LNCaP clone FGC (cell line): ENCODE results near the gene NFS1.
"Not testable (repeated sequence)": the region's sequence is repeated elsewhere in the genome, so short reads cannot be mapped to it uniquely, and the experiment has no call there.

Source experiments
- DNase-seq: peaks from one replicate; pipeline ENCODE4 v3.0.0-alpha.2; 2011; ENCODE audit warnings: low read depth
- H3K4me3 ChIP-seq: 2 replicates; pipeline ENCODE4 v1.5.1; 2011; ENCODE audit warnings: mild to moderate bottlenecking, low read depth, low read length, control low read depth
- TF ChIP-seq, protein P1 (sequence below): IDR thresholded peaks from 2 replicates; pipeline ENCODE4 v1.5.1; 2012; ENCODE audit warnings: mild to moderate bottlenecking; ENCODE audit not compliant: control insufficient read depth, insufficient read depth; ENCODE audit errors: extremely low read depth

NFS1 gene

DNA sequence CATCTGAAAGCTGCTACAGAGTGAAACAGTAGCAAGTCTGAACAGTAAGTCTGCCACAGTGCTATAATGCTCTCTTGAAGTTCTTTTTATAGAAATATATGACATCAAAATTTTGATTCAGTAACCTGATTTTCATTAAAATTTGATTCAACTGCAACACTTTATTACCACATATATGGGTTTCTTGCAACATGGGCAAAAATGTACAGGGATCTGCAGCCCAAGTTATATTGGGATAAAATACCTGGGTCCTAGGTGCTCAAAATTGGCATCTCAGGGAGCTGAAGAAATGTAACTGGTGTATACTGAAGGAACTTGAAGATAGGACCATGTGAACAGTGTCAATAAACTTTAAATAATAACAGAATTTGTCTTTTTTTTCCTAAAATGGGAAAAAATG lies 10.9 kb upstream of the NFS1 start:
- H3K4me3 ChIP-seq, result no peak overlapping the region
- no peak for DNase-seq
- TF ChIP-seq, protein P1, sequence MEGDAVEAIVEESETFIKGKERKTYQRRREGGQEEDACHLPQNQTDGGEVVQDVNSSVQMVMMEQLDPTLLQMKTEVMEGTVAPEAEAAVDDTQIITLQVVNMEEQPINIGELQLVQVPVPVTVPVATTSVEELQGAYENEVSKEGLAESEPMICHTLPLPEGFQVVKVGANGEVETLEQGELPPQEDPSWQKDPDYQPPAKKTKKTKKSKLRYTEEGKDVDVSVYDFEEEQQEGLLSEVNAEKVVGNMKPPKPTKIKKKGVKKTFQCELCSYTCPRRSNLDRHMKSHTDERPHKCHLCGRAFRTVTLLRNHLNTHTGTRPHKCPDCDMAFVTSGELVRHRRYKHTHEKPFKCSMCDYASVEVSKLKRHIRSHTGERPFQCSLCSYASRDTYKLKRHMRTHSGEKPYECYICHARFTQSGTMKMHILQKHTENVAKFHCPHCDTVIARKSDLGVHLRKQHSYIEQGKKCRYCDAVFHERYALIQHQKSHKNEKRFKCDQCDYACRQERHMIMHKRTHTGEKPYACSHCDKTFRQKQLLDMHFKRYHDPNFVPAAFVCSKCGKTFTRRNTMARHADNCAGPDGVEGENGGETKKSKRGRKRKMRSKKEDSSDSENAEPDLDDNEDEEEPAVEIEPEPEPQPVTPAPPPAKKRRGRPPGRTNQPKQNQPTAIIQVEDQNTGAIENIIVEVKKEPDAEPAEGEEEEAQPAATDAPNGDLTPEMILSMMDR, result no peak

DNA sequence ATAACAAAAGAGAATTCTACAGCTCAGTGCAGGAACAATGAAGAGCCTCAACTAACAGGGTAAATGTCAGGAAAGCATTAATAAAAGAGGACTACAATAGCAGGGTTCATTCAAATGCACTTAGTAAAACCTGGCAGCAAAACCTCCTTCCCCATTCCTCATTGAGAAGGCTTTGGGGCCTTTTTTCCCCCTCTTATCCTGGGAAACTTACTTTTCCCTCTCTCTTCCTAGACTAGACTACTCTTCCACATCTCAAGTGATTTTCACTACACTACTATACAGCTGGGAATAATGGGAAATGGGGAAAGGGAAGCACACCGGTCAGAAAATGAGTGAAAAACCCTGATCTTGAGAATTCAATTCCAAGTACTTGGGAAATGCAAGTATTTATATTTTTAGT lies 10.1 kb upstream of the NFS1 start:
- DNase-seq, result no peak
- H3K4me3 ChIP-seq, result no peak overlapping the region
- TF ChIP-seq, protein P1, result no peak

DNA sequence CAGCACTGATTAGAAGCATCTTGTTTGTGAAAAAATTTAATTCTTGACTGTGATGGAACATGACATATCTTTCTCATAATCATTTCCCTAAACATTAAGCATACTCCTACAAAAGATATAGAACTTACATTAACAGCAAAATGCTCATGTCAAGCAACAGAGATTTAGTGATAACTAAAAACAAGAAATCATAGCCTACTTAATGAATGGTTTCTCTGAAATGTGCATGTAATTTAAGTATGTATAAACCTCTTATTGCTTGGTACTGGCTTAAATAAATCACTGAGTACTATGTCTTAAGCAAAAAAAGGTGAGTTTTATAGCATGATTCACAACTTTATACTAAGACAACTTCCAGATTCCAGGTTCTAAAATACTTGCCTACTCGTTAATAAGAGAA lies 9.3 kb upstream of the NFS1 start:
- TF ChIP-seq, protein P1, result no peak
- H3K4me3 ChIP-seq, result no peak overlapping the region
- no peak for DNase-seq

DNA sequence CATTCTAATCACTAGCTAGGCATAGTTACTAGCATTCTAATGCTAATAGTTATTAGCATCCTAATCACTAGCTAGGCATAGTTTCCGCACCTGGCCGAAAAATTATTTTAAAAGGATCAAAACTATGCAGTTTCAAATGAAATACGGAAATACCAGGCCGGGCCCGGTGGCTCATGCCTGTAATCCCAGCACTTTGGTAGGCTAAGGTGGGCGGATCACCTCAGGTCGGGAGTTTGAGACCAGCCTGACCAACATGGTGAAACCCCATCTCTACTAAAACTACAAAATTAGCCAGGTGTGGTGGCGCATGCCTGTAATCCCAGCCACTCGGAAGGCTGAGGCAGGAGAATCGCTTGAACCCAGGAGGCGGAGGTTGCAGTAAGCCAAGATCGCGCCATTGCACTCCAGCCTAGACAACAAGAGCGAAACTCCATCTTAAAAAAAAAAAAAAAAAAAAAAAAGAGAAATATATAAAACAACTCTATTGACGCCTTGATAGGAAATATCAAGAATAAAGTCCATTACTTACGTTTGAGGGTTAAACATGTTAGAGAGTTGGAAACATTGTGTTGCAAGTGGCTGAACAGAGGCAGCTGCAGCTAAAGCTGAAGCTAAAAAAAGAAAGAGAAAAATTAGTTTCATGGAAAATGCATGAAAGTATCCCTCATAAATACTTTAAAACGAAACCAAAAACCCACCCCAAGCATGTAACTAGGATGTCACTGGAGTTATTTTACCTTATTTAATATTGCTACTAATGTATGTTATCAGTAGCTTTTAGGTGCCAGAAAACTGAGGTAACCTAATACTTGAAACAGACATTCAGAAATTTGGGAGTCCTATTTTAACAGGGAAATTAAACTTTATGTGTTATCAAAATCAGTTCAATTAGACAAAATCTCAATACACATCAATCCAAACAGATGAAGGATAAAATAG lies 7.7 kb upstream of the NFS1 start:
- DNase-seq, H3K4me3 ChIP-seq: not testable (repeated sequence)

DNA sequence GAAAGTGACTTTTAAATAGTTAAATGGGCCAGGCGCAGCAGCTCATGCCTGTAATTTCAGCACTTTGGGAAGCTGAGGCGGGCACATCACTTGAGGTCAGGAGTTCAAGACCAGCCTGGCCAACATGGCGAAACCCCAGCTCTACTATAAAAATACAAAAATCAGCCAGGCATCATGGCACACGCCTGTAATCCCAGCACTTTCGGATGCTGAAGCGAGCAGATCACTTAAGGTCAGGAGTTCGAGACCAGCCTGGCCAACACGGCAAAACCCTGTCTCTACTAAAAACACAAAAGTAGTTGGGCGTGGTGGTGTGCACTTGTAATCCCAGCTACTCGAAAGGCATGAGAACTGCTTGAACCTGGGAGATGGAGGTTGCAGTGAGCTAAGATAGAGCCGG lies 6.7 kb upstream of the NFS1 start:
- not testable (repeated sequence) for DNase-seq, H3K4me3 ChIP-seq

DNA sequence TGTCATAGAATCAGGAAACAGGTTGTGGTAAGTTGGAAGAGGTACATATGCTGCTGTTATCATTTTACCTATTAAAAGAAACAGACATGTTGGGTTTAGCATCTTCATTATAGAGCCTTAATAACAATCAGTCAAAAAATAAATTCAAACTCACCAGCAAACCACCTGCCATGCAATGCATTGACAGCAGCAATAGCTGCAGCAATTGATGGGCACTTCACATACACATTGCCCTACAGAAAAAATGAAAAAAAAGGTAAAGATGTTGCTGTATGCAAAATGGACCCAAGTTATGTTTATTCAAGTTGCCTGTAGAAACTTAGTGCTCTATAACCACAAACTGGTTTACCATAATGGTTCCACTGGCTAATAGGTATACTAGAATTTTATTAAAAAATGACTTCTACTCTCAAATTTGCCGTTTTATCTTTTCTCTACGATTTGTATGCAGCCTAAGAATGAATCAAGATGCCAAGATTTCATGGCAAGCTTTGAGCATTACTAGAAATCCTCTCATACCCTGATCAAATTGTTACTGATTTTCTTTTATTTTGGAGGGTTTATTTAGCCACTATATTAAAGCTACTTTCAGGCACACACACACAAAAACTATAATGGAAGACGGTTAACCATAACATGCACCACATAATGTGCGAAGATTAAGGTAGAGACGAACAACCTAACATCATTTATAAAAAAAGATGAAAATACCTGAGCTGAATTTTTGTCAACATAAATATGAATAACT lies 5.5 kb upstream of the NFS1 start:
- no peak for DNase-seq
- TF ChIP-seq, protein P1, result no peak
- no peak overlapping the region for H3K4me3 ChIP-seq

DNA sequence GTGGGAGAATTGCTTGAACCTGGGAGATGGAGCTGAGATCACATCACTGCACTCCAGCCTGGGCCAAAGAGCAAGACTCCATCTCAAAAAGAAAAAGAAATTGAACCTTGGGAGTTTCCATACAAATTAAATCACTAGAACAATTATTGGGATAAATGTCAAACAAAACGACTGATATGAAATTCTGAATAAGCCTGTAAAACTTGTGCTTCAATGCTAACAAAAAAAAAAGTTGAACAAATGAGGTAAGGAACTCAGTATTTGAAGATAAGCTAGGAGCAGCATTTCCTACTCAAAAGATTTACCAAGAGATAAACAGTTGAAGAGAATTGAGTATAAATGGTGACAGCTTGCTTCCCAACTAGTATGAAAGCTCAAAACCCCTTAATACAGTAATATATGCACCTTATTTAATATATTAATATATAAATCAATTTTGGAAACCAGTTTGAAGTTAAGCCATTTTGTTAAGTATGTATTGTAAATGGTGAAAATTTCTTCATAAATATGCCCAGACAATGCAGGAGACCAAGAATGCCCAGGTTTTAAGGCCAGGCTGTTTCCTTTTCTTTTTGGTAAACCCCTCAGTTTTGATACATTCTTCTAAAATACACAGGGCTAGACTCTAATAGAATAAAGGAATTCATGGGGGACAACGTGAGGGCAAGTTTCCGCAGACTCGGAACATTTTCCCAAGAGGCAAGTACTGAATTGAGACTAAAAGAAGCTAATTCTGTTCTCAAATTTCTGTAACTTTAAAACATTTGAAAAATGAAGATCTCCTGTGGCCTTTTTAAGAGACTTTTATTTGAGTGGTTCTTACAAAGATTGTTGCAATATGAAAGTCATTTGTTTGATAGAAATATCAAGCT lies 3.9 kb upstream of the NFS1 start:
- TF ChIP-seq, protein P1, result no peak
- no peak overlapping the region for H3K4me3 ChIP-seq
- DNase-seq, result no peak
